H1 (cell line): Measurements from ENCODE around the gene ARHGAP5. TPM values are rescaled to one million over a fixed set of nuclear protein-coding genes. Genes with fewer than 3 reads are reported as not detected.
"Not testable (repeated sequence)": the region's sequence is repeated elsewhere in the genome, so short reads cannot be mapped to it uniquely, and the experiment has no call there.

Experiments
- CTCF ChIA-PET: fragments of 300-600 bp; sonication (Branson Sonifier 250); formaldehyde crosslinking; loops from one replicate; lab custom pipeline; 2021; ENCODE audit not compliant: partially characterized antibody; lab: Charles Lee
- POLR2A ChIA-PET: fragments of 300-600 bp; sonication (Branson Sonifier 250); formaldehyde crosslinking; loops from one replicate; lab custom pipeline; 2021; ENCODE audit warnings: inconsistent platforms; ENCODE audit not compliant: partially characterized antibody; lab: Charles Lee
- DNase-seq, 2 experiments: peaks; one replicate each; pipeline versions ENCODE4 v3.0.0 to v3.0.0-alpha.2; 2010 to 2022; ENCODE audit warnings: low spot score in 2 of 2, low read depth in 1 of 2, mixed read lengths in 1 of 2
- FAIRE-seq: peaks from 2 replicates; lab custom pipeline; 2011; peaks lifted over from hg19 to GRCh38; lab: Jason Lieb, UNC
- H2AFZ ChIP-seq: 2 replicates; pipeline ENCODE4 v1.8.1; 2012; ENCODE audit warnings: low read length, inconsistent platforms
- H2AK5ac ChIP-seq: 2 replicates; pipeline ENCODE4 v1.6.1; 2013; ENCODE audit warnings: low read depth, low read length
- H2BK120ac ChIP-seq: replicated peaks from 2 replicates; pipeline ENCODE3; 2013; ENCODE audit warnings: low read depth, low read length, inconsistent platforms
- H2BK12ac ChIP-seq: 2 replicates; pipeline ENCODE4 v1.6.1; 2013; ENCODE audit warnings: low read depth, low read length
- H2BK15ac ChIP-seq: 2 replicates; pipeline ENCODE4 v1.6.1; 2013; ENCODE audit warnings: low read length
- H2BK20ac ChIP-seq: 2 replicates; pipeline ENCODE4 v1.6.1; 2013; ENCODE audit warnings: low read length
- H2BK5ac ChIP-seq: 2 replicates; pipeline ENCODE4 v1.6.1; 2013; ENCODE audit warnings: low read depth, low read length
- H3K14ac ChIP-seq: 2 replicates; pipeline ENCODE4 v1.6.1; 2013; ENCODE audit warnings: inconsistent platforms; ENCODE audit not compliant: insufficient read length
- H3K18ac ChIP-seq: 2 replicates; pipeline ENCODE4 v1.6.1; 2013; ENCODE audit warnings: low read length; ENCODE audit errors: extremely low read depth
- H3K23ac ChIP-seq: 2 replicates; pipeline ENCODE4 v1.6.1; 2013; ENCODE audit warnings: inconsistent platforms; ENCODE audit not compliant: insufficient read length
- H3K23me2 ChIP-seq: 2 replicates; pipeline ENCODE4 v1.6.1; 2013; ENCODE audit warnings: low read depth, low read length
- H3K27ac ChIP-seq: 2 replicates; pipeline ENCODE4 v1.6.1; 2011; ENCODE audit warnings: low read depth, low read length, inconsistent platforms
- H3K27me3 ChIP-seq, 4 experiments: replicated peaks in 1 of 4; 1 replicate in 1 of 4; 2 replicates in 3 of 4; pipeline versions ENCODE4 v1.6.1 to v1.8.1; 2011 to 2013; ENCODE audit warnings: low read length in 3 of 4, mild to moderate bottlenecking in 3 of 4, inconsistent platforms in 2 of 4, mixed read lengths in 2 of 4, moderate library complexity in 1 of 4; ENCODE audit not compliant: control insufficient read depth in 3 of 4, insufficient read depth in 3 of 4; ENCODE audit errors: extremely low read depth in 1 of 4
- H3K36me3 ChIP-seq, 4 experiments: 2 replicates each; pipeline versions ENCODE4 v1.6.1 to v1.8.1; 2011 to 2013; ENCODE audit warnings: mild to moderate bottlenecking in 4 of 4, low read length in 3 of 4, moderate library complexity in 2 of 4, control low read depth in 1 of 4, inconsistent platforms in 1 of 4; ENCODE audit not compliant: insufficient read depth in 4 of 4, control insufficient read depth in 2 of 4
- H3K4ac ChIP-seq: replicated peaks from 2 replicates; pipeline ENCODE3; 2013; ENCODE audit warnings: low read length, low read depth, mixed read lengths, inconsistent platforms; ENCODE audit not compliant: insufficient read length
- H3K4me1 ChIP-seq, 4 experiments: replicated peaks in 1 of 4; 1 replicate in 1 of 4; 2 replicates in 3 of 4; pipeline versions ENCODE4 v1.6.1 to v1.8.1; 2011 to 2013; ENCODE audit warnings: low read length in 3 of 4, inconsistent platforms in 2 of 4, mixed read lengths in 1 of 4; ENCODE audit not compliant: insufficient read depth in 4 of 4, control insufficient read depth in 3 of 4
- H3K4me2 ChIP-seq, 2 experiments: 2 replicates each; pipeline versions ENCODE4 v1.6.1 to v1.8.1; 2011 to 2013; ENCODE audit warnings: low read depth in 2 of 2, low read length in 2 of 2, control low read depth in 1 of 2, inconsistent platforms in 1 of 2, mild to moderate bottlenecking in 1 of 2; ENCODE audit not compliant: insufficient read depth in 1 of 2
- H3K4me3 ChIP-seq, 4 experiments: fragments of 200-600, 300-600 bp in 1 of 4; sonication (generic), shearing (Covaris generic), sonication (Bioruptor Twin) in 1 of 4; 2 replicates each; pipeline versions ENCODE4 v1.5.1 to v1.8.1; 2011 to 2016; ENCODE audit warnings: low read length in 4 of 4, low read depth in 3 of 4, control low read depth in 2 of 4, inconsistent platforms in 2 of 4, mild to moderate bottlenecking in 2 of 4, mixed read lengths in 1 of 4, moderate library complexity in 1 of 4; ENCODE audit not compliant: insufficient read depth in 2 of 4; ENCODE audit errors: extremely low read depth in 1 of 4
- H3K56ac ChIP-seq: replicated peaks from 2 replicates; pipeline ENCODE3; 2013; ENCODE audit warnings: low read depth, mild to moderate bottlenecking, mixed read lengths, low read length, inconsistent platforms; ENCODE audit not compliant: insufficient read length
- H3K79me1 ChIP-seq: 2 replicates; pipeline ENCODE4 v1.6.1; 2013; ENCODE audit warnings: low read depth, low read length, control low read depth
- H3K79me2 ChIP-seq, 2 experiments: 2 replicates each; pipeline versions ENCODE4 v1.6.1 to v1.8.1; 2012 to 2013; ENCODE audit warnings: low read length in 2 of 2, mild to moderate bottlenecking in 2 of 2, inconsistent platforms in 1 of 2; ENCODE audit not compliant: insufficient read depth in 2 of 2, control insufficient read depth in 1 of 2
- H3K9ac ChIP-seq, 4 experiments: replicated peaks in 1 of 4; 1 replicate in 1 of 4; 2 replicates in 3 of 4; pipeline versions ENCODE4 v1.6.1 to v1.8.1; 2011 to 2013; ENCODE audit warnings: low read depth in 3 of 4, low read length in 3 of 4, control low read depth in 2 of 4, mild to moderate bottlenecking in 2 of 4, moderate library complexity in 2 of 4, inconsistent platforms in 1 of 4; ENCODE audit errors: extremely low read depth in 1 of 4
- H3K9me3 ChIP-seq, 2 experiments: 2 replicates each; pipeline versions ENCODE4 v1.6.1 to v1.8.1; 2012 to 2013; ENCODE audit warnings: mild to moderate bottlenecking in 2 of 2, moderate library complexity in 2 of 2, control low read depth in 1 of 2, inconsistent platforms in 1 of 2, low read depth in 1 of 2, low read length in 1 of 2, mixed read lengths in 1 of 2; ENCODE audit not compliant: insufficient read depth in 2 of 2
- H4K20me1 ChIP-seq, 2 experiments: replicated peaks in 1 of 2; 2 replicates each; pipeline versions ENCODE3 to v1.8.1; 2011 to 2013; ENCODE audit warnings: inconsistent platforms in 2 of 2, low read length in 2 of 2, mild to moderate bottlenecking in 1 of 2; ENCODE audit not compliant: insufficient read depth in 2 of 2, control insufficient read depth in 1 of 2
- H4K5ac ChIP-seq: 2 replicates; pipeline ENCODE4 v1.6.1; 2013; ENCODE audit warnings: low read length, low read depth, mixed read lengths, inconsistent platforms; ENCODE audit not compliant: insufficient read length
- H4K8ac ChIP-seq: 2 replicates; pipeline ENCODE4 v1.8.0; 2013; ENCODE audit warnings: mild to moderate bottlenecking, moderate library complexity, low read length, inconsistent platforms; ENCODE audit not compliant: insufficient read depth; ENCODE audit errors: extremely low read depth
- H4K91ac ChIP-seq: replicated peaks from 2 replicates; pipeline ENCODE3; 2013; ENCODE audit warnings: low read length, mixed read lengths, inconsistent platforms; ENCODE audit not compliant: insufficient read length
- WGBS, 2 experiments: shearing (Covaris generic) in 1 of 2; methylation state at CpG; one replicate each; pipeline versions ENCODE4 v1.1.6 to v1.1.7; 2013 to 2015; ENCODE audit warnings: low lambda C conversion rate in 2 of 2, mixed read lengths in 2 of 2, inconsistent platforms in 1 of 2, low coverage in 1 of 2, missing lambda C conversion rate in 1 of 2; ENCODE audit not compliant: insufficient replicate concordance in 2 of 2, insufficient coverage in 1 of 2, insufficient read length in 1 of 2; ENCODE audit errors: extremely low coverage in 1 of 2, missing lambda C conversion rate in 1 of 2; 5-methylcytosine and 5-hydroxymethylcytosine counted together
- polyA plus RNA-seq, 7 experiments: library from polyadenylated mRNA; depleted of rRNA in 3 of 7; stranded (reverse) in 5 of 7; unstranded in 2 of 7; fragments of >200 nt in 5 of 7; fragments of 200-250 nt in 2 of 7; gene quantifications; 1 replicate in 5 of 7; 2 replicates in 1 of 7; 4 replicates in 1 of 7; pipeline versions ENCODE4 v1.2.1 to v1.2.3, GENCODE V29; 2011 to 2013; ENCODE audit warnings: missing spikeins in 2 of 7, mixed read lengths in 2 of 7
- total RNA-seq: library from RNA; stranded (reverse); fragmentation: NEBNext Ultra II Directional; extraction: Animal tissue kit (Norgen Biotek cat#: 25700); gene quantifications from 2 replicates; pipeline ENCODE4 v1.2.1, GENCODE V29; 2021

Gene ARHGAP5
- total and polyA plus RNA-seq, 2 of the 8 experiments (the other 6 are each of a cell fraction or from before 2014, with no cell fraction given): 7.8 to 77.3 TPM

- H3K23me2 ChIP-seq, H2BK20ac ChIP-seq, H4K20me1 ChIP-seq, POLR2A ChIA-PET, H2BK120ac ChIP-seq, H2BK15ac ChIP-seq, H2BK5ac ChIP-seq, H3K23ac ChIP-seq, H2AFZ ChIP-seq, H4K8ac ChIP-seq, H3K27ac ChIP-seq, H3K18ac ChIP-seq, DNase-seq, CTCF ChIA-PET, H3K9ac ChIP-seq, H3K56ac ChIP-seq, H3K4me3 ChIP-seq, H3K4me1 ChIP-seq, H2BK12ac ChIP-seq, FAIRE-seq, H4K5ac ChIP-seq, H3K79me1 ChIP-seq, H2AK5ac ChIP-seq, H3K4me2 ChIP-seq, H3K4ac ChIP-seq, H3K27me3 ChIP-seq, H4K91ac ChIP-seq, H3K14ac ChIP-seq: not testable (repeated sequence)
- Histone ChIP-seq H3K79me2 (peaks cover 0 to 34% of the 10 kb centered on the region in 2 experiments; a peak in 2 of 4 replicates), H3K36me3 (peaks cover 0 to 14% (median 4%) of the 10 kb centered on the region in 4 experiments; a peak in 3 of 8 replicates), H3K9me3 (peaks cover 5 to 12% of the 10 kb centered on the region in 2 experiments)
- WGBS, 2 experiments: 96% methylated on average over 4 of the region's 5 CpGs; no CpG with 5 or more reads in 1 of the 2 experiments
These were observed 54.6 kb downstream of the ARHGAP5 start for GRCh38 chr14:32131689-32132088.
